Duodenal mucosa (tissue), 2 donors: ENCODE measurements around the gene SCLT1.

Experiments
- H3K27ac ChIP-seq: one replicate; pipeline ENCODE4 v1.7.0; 2013; ENCODE audit warnings: low read depth, low read length
- H3K27me3 ChIP-seq, 2 donors: one replicate each; pipeline ENCODE4 v1.7.0; 2013; ENCODE audit warnings: low read length in 2 of 2, control low read depth in 1 of 2; ENCODE audit not compliant: insufficient read depth in 2 of 2, control insufficient read depth in 1 of 2
- H3K36me3 ChIP-seq, 2 donors: one replicate each; pipeline ENCODE4 v1.7.0; 2013; ENCODE audit warnings: low read length in 2 of 2, control low read depth in 1 of 2; ENCODE audit not compliant: insufficient read depth in 2 of 2, control insufficient read depth in 1 of 2
- H3K4me1 ChIP-seq, 2 donors: one replicate each; pipeline ENCODE4 v1.7.0; 2013; ENCODE audit warnings: low read length in 2 of 2, control low read depth in 1 of 2; ENCODE audit not compliant: insufficient read depth in 2 of 2, control insufficient read depth in 1 of 2
- H3K4me3 ChIP-seq, 2 donors: one replicate each; pipeline ENCODE4 v1.7.0; 2013; ENCODE audit warnings: low read length in 2 of 2, low read depth in 1 of 2
- H3K9ac ChIP-seq, 2 donors: one replicate each; pipeline ENCODE4 v1.7.0; 2013; ENCODE audit warnings: low read length in 2 of 2, low read depth in 1 of 2
- H3K9me3 ChIP-seq, 2 donors: one replicate each; pipeline ENCODE4 v1.7.0; 2013; ENCODE audit warnings: low read length in 2 of 2, control low read depth in 1 of 2; ENCODE audit not compliant: control insufficient read depth in 1 of 2

SCLT1 gene

GRCh38 chr4:129111919-129112318 lies 18.6 kb upstream of the SCLT1 start:
- Histone ChIP-seq H3K27me3 (no peaks in the 10 kb centered on the region), H3K4me3 (no peak overlapping the region), H3K9me3 (no peaks in the 10 kb centered on the region), H3K4me1 (no peaks in the 10 kb centered on the region), H3K27ac (no peak overlapping the region), H3K9ac (no peak overlapping the region), H3K36me3 (peaks cover 8 to 18% of the 10 kb centered on the region in 2 donors)

GRCh38 chr4:129110931-129111330 lies 17.6 kb upstream of the SCLT1 start:
- peaks cover 8 to 18% of the 10 kb centered on the region in 2 donors for H3K36me3 ChIP-seq
- H3K27me3 ChIP-seq, result no peaks in the 10 kb centered on the region
- no peak overlapping the region for H3K4me3 ChIP-seq

GRCh38 chr4:129109965-129110824 lies 16.9 kb upstream of the SCLT1 start:
- Histone ChIP-seq H3K4me3 (no peak overlapping the region), H3K4me1 (no peaks in the 10 kb centered on the region), H3K36me3 (peaks cover 8 to 18% of the 10 kb centered on the region in 2 donors), H3K9ac (no peak overlapping the region), H3K27ac (no peak overlapping the region), H3K27me3 (no peaks in the 10 kb centered on the region), H3K9me3 (no peaks in the 10 kb centered on the region)

More at GRCh38 chr4:129110931-129111330, 17.6 kb upstream of the SCLT1 start:
- H3K27ac ChIP-seq, result no peak overlapping the region
- no peak overlapping the region for H3K9ac ChIP-seq
- no peaks in the 10 kb centered on the region for H3K9me3 ChIP-seq
- H3K4me1 ChIP-seq, result no peaks in the 10 kb centered on the region

GRCh38 chr4:129098531-129099001 lies 5.2 kb upstream of the SCLT1 start:
- H3K4me3 ChIP-seq, result no peak overlapping the region
- no peaks in the 10 kb centered on the region for H3K27me3 ChIP-seq
- H3K27ac ChIP-seq, result no peak overlapping the region
- peaks cover 0 to 3% of the 10 kb centered on the region in 2 donors for H3K36me3 ChIP-seq
- no peaks in the 10 kb centered on the region for H3K9me3 ChIP-seq
- H3K9ac ChIP-seq, result no peak overlapping the region
- peaks cover 0 to 14% of the 10 kb centered on the region in 2 donors for H3K4me1 ChIP-seq

DNA sequence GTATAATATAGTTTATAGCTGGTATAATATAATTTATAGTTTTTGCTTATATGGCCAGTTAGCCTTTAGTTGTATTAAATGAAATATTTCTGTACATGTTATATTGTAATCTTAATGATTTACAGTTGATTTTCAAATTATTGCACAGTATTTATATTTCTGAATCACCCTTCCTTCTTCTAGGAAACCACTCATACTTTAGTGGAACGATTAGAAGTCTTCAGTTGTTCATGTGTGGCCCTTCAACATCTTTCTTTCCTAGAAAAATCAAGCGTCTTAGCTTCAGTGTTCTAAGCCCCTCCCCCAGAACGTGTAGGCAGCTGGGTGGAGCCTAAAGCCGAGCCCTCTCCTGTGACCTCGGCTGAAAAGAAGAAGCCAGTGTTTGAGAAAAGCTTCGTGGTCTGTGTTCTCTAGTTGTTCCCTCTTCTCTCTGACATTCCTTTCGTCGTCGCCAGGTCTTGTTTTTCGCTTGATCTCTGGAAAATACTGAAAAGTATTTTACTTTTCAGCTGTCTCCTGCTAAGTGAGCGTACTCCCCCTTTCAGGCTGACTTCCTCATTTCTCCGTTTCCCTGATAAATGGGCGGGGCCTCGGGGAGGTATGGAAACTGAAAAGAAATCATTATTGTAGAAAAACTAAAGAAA lies 2.6 kb upstream of the SCLT1 start, which contains the start of gene C4orf33:
Gene C4orf33, plus strand, starts transcription at position 342 of the 644 bp plus-strand sequence. CDS start 6,459 bp downstream, outside the sequence.
- Histone ChIP-seq H3K27me3 (no peaks in the 10 kb centered on the region), H3K27ac (peak within 1 kb of the TSS; percentile 91), H3K9ac (peak within 1 kb of the TSS; percentile 73 to 87)

DNA sequence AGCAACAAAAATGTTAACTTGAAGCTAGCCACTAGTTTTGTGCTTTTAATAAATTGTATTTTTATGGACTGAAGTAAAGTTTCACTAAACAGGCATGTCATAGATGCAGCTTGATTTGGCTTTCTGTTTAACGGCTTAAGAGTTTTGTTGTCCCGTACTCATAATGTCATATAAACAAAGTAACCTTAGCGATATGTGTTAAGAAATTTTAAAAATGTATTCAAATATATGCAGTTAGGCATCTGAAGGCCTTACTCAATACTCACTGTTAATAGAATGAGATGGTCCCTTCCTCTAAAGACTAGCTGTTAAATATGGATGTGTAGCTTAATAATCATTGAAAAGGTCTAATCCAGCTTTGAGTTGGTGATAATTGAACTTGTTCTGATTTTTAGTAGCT lies 1.0 kb upstream of the SCLT1 start:
- Histone ChIP-seq H3K27ac (no peak overlapping the region), H3K9ac (no peak overlapping the region), H3K4me3 (peak overlapping the region in 1 of 2 donors; percentile 93)

More for the DNA sequence above, 2.6 kb upstream of the SCLT1 start, which contains the start of gene C4orf33:
- Histone ChIP-seq H3K4me1 (peaks cover 9 to 25% of the 10 kb centered on the region in 2 donors), H3K4me3 (peak within 1 kb of the TSS; percentile 86 to 97), H3K36me3 (no peaks in the 10 kb centered on the region), H3K9me3 (no peaks in the 10 kb centered on the region)

GRCh38 chr4:129092631-129093190 lies 628 bp downstream of the SCLT1 start:
- no peaks in the 10 kb centered on the region for H3K36me3 ChIP-seq
- peak overlapping the region; percentile 95 for H3K27ac ChIP-seq
- no peaks in the 10 kb centered on the region for H3K9me3 ChIP-seq
- H3K4me1 ChIP-seq, result peaks cover 14 to 30% of the 10 kb centered on the region in 2 donors
- peak overlapping the region; percentile 90 to 93 for H3K4me3 ChIP-seq
- peak overlapping the region; percentile 91 to 100 for H3K9ac ChIP-seq
- no peaks in the 10 kb centered on the region for H3K27me3 ChIP-seq

More for the DNA sequence above, 1.0 kb upstream of the SCLT1 start:
- no peaks in the 10 kb centered on the region for H3K27me3 ChIP-seq
- H3K36me3 ChIP-seq, result no peaks in the 10 kb centered on the region
- peaks cover 14 to 30% of the 10 kb centered on the region in 2 donors for H3K4me1 ChIP-seq
- no peaks in the 10 kb centered on the region for H3K9me3 ChIP-seq

GRCh38 chr4:129087516-129087915 lies 5.8 kb downstream of the SCLT1 start:
- Histone ChIP-seq H3K4me3 (no peak overlapping the region), H3K27ac (no peak overlapping the region), H3K36me3 (peaks cover 0 to 3% of the 10 kb centered on the region in 2 donors), H3K9me3 (peaks cover 0 to 5% of the 10 kb centered on the region in 2 donors), H3K4me1 (peaks cover 14 to 16% of the 10 kb centered on the region in 2 donors), H3K9ac (no peak overlapping the region), H3K27me3 (no peaks in the 10 kb centered on the region)

DNA sequence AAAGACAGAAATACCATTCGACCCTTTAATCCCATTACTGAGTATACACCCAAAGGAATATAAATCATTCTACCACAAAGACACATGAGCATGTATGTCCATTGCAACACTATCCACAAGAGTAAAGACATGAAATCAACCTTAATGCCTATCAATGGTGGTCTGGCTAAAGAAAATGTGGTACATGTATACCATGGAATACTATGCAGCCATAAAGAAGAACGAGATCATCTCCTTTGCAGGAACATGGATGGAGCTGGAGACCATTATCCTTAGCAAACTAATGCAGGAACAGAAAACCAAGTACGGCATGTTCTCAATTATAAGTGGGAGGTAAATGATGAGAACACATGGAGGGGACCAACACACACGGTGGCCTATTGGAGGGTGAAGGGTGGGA lies 7.9 kb downstream of the SCLT1 start:
- no peak overlapping the region for H3K4me3 ChIP-seq
- H3K9ac ChIP-seq, result no peak overlapping the region

More for the DNA sequence above, 7.9 kb downstream of the SCLT1 start:
- Histone ChIP-seq H3K27me3 (no peaks in the 10 kb centered on the region), H3K9me3 (peaks cover 0 to 7% of the 10 kb centered on the region in 2 donors), H3K36me3 (peaks cover 5 to 16% of the 10 kb centered on the region in 2 donors), H3K27ac (no peak overlapping the region), H3K4me1 (peaks cover under 1% of the 10 kb centered on the region in 2 donors)
